ENCODE results near the gene SLC2A11.

- TF ChIP-seq CTCF (IDR thresholded peaks at IDR 0.05; ENCODE audit: insufficient read depth, low read depth, low read length) (no peak), EZH2 (IDR thresholded peaks at IDR 0.05; ENCODE audit: insufficient read depth, low read length) (no peak)
These were observed 15.1 kb upstream of the SLC2A11 start for GRCh38 chr22:23842599-23842998.

Data from astrocyte (in vitro differentiated cells and primary cell).